H1 (cell line): ENCODE measurements around the gene P3R3URF. TPM values are rescaled to one million over a fixed set of nuclear protein-coding genes. Genes with fewer than 3 reads are reported as not detected.

Experiments used
- CHD7 ChIP-seq: fragments of 300-600 bp; sonication (generic); IDR thresholded peaks from 2 replicates; pipeline ENCODE4 v1.7.1; 2012; ENCODE audit warnings: low read length, moderate library complexity, mild to moderate bottlenecking, inconsistent platforms; ENCODE audit not compliant: insufficient replicate concordance
- polyA plus RNA-seq, 7 experiments: library from polyadenylated mRNA; depleted of rRNA in 3 of 7; stranded (reverse) in 5 of 7; unstranded in 2 of 7; fragments of >200 nt in 5 of 7; fragments of 200-250 nt in 2 of 7; gene quantifications; 1 replicate in 5 of 7; 2 replicates in 1 of 7; 4 replicates in 1 of 7; pipeline versions ENCODE4 v1.2.1 to v1.2.3, GENCODE V29; 2011 to 2013; ENCODE audit warnings: missing spikeins in 2 of 7, mixed read lengths in 2 of 7
- total RNA-seq: library from RNA; stranded (reverse); fragmentation: NEBNext Ultra II Directional; extraction: Animal tissue kit (Norgen Biotek cat#: 25700); gene quantifications from 2 replicates; pipeline ENCODE4 v1.2.1, GENCODE V29; 2021

The P3R3URF gene
- total and polyA plus RNA-seq, 2 of the 8 experiments (the other 6 are each of a cell fraction or from before 2014, with no cell fraction given), result not detected

- TF ChIP-seq CHD7, result no peak
Measured at GRCh38 chr1:46136711-46137110, 39.6 kb downstream of the P3R3URF start (continued).
